ENCODE data around the gene SHISA3.

Gene SHISA3

DNA sequence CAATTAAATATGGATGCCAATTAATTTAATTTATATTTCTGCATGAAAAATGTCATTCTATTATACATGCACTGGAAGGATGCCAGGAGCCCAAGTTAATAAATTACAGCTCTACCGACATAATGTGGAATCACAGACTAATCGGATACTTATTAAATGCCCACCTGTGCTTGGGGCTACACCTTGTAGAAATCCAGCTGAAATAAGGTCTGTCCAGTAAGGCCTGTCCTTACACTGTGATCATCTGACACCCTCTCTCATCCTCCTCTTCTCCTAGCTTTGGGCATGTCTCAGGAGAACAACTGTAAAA lies 6.0 kb upstream of the SHISA3 start:
- WGBS, 2 experiments = 91% methylated on average over 2 of the region's 2 CpGs
- H3K36me3 ChIP-seq (ENCODE audit: control insufficient read depth, insufficient read depth, low read length) = no peaks in the 10 kb centered on the region
- peaks cover 22% of the 10 kb centered on the region for H3K27me3 ChIP-seq (ENCODE audit: control insufficient read depth, insufficient read depth, low read length, poor library complexity, severe bottlenecking)
- H3K4me3 ChIP-seq (ENCODE audit: insufficient read depth, low read depth, low read length) = no peak overlapping the region
- H3K4me1 ChIP-seq (ENCODE audit: control insufficient read depth, insufficient read depth, low read length) = peaks cover under 1% of the 10 kb centered on the region
- H3K27ac ChIP-seq (ENCODE audit: insufficient read depth, low read depth, low read length, poor library complexity, severe bottlenecking) = no peak overlapping the region
- no peaks in the 10 kb centered on the region for H3K9me3 ChIP-seq (ENCODE audit: control insufficient read depth, low read length)

DNA sequence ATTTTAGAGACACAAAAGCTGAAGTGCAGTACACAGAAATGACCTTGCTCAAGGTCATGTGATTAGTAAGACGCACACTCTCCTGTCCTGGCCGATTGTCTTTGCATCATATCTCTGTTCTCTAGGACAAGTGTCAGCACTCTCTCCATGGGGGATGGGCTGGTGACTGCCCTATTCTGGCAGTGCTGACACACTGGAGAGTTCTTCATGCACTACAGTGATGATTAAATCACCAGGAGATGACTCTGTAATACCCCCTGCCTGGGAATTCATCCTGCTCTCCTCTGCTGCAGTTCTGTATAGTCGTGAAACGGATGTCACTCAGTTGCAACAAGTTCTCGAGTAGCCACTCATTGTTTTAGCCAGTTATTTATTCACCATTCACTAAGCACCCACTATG lies 5.3 kb upstream of the SHISA3 start:
- Histone ChIP-seq H3K36me3 (ENCODE audit: control insufficient read depth, insufficient read depth, low read length) (no peaks in the 10 kb centered on the region), H3K27me3 (ENCODE audit: control insufficient read depth, insufficient read depth, low read length, poor library complexity, severe bottlenecking) (peaks cover 29% of the 10 kb centered on the region), H3K4me3 (ENCODE audit: insufficient read depth, low read depth, low read length) (no peak overlapping the region), H3K9me3 (ENCODE audit: control insufficient read depth, low read length) (no peaks in the 10 kb centered on the region), H3K27ac (ENCODE audit: insufficient read depth, low read depth, low read length, poor library complexity, severe bottlenecking) (no peak overlapping the region), H3K4me1 (ENCODE audit: control insufficient read depth, insufficient read depth, low read length) (peaks cover 7% of the 10 kb centered on the region)
- WGBS, 2 experiments = 64 to 73% methylated on average over 5 of the region's 5 CpGs

DNA sequence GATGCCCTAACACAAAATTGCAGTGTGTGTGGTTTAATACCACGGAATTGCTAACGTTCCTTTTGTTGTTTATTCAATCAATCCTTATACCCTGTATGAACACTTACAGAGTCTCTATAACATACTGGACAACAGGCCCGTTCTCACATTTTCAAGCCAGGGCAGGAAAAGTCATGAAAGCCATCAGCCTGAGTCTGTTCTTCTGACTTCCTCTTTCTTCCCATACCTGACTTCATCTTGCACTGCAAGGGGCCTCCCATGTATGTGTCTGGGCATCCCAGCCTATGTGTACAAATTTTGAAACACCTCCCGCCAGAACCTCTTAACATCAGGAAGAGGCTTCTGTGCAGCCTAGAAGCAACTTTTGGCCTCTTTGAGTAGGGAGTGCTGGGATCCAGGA lies 4.9 kb upstream of the SHISA3 start:
- 88 to 90% methylated on average over 4 of the region's 4 CpGs for WGBS, 2 experiments
- H3K27ac ChIP-seq (ENCODE audit: insufficient read depth, low read depth, low read length, poor library complexity, severe bottlenecking) = no peak overlapping the region
- H3K4me1 ChIP-seq (ENCODE audit: control insufficient read depth, insufficient read depth, low read length) = peaks cover 12% of the 10 kb centered on the region
- H3K9me3 ChIP-seq (ENCODE audit: control insufficient read depth, low read length) = no peaks in the 10 kb centered on the region
- H3K4me3 ChIP-seq (ENCODE audit: insufficient read depth, low read depth, low read length) = no peak overlapping the region
- peaks cover 33% of the 10 kb centered on the region for H3K27me3 ChIP-seq (ENCODE audit: control insufficient read depth, insufficient read depth, low read length, poor library complexity, severe bottlenecking)
- H3K36me3 ChIP-seq (ENCODE audit: control insufficient read depth, insufficient read depth, low read length) = no peaks in the 10 kb centered on the region

DNA sequence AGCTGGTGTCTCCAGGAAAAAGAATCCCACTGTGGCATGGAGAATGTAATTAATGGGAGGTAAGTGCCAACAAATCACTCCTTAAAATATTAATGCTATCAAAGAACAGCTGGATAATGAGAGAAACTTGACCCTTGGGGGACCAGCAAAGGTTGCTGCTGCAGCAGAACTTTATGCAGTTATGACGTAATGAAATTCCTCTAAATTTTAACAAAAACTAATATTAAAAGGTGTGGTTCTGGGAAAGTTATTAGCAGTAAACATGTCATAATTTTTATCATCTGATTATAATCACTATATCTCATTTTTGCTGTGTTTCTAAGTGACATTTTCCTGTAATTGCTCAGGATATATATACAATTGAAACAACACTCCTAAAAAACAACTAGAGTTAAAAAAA lies 1.7 kb upstream of the SHISA3 start:
- 83% methylated on average over 1 of the region's 1 CpG; no CpG with 5 or more reads in 1 of the 2 experiments for WGBS, 2 experiments
- Histone ChIP-seq H3K4me3 (ENCODE audit: insufficient read depth, low read depth, low read length) (no peak overlapping the region), H3K27me3 (ENCODE audit: control insufficient read depth, insufficient read depth, low read length, poor library complexity, severe bottlenecking) (peaks cover 65% of the 10 kb centered on the region), H3K9me3 (ENCODE audit: control insufficient read depth, low read length) (no peaks in the 10 kb centered on the region), H3K4me1 (ENCODE audit: control insufficient read depth, insufficient read depth, low read length) (peaks cover 21% of the 10 kb centered on the region), H3K27ac (ENCODE audit: insufficient read depth, low read depth, low read length, poor library complexity, severe bottlenecking) (no peak overlapping the region), H3K36me3 (ENCODE audit: control insufficient read depth, insufficient read depth, low read length) (no peaks in the 10 kb centered on the region)

DNA sequence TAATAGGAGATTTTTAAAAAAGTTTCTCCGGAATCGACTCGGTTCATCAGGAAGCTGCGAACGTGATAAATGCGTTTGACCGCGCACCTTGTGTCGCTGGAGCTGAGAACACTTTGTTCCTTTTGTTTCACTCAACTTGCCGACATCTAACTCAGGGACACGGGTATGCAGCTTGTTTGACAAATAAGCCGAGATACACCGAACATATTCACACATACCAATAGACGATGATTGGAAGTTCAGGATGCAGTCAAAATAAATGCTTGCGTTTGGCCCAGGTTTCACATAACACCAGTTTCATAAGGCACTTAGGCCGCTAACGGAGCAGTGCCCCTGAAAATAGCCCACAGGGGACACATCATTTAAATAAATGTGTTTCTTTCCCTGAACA lies 932 bp upstream of the SHISA3 start:
- whole genome bisulfite sequencing, 2 experiments = 7 to 8% methylated on average over 17 of the region's 17 CpGs
- H3K36me3 ChIP-seq (ENCODE audit: control insufficient read depth, insufficient read depth, low read length) = no peaks in the 10 kb centered on the region
- H3K27ac ChIP-seq (ENCODE audit: insufficient read depth, low read depth, low read length, poor library complexity, severe bottlenecking) = no peak overlapping the region
- no peaks in the 10 kb centered on the region for H3K9me3 ChIP-seq (ENCODE audit: control insufficient read depth, low read length)
- no peak overlapping the region for H3K4me3 ChIP-seq (ENCODE audit: insufficient read depth, low read depth, low read length)
- H3K27me3 ChIP-seq (ENCODE audit: control insufficient read depth, insufficient read depth, low read length, poor library complexity, severe bottlenecking) = peaks cover 73% of the 10 kb centered on the region
- peaks cover 21% of the 10 kb centered on the region for H3K4me1 ChIP-seq (ENCODE audit: control insufficient read depth, insufficient read depth, low read length)

DNA sequence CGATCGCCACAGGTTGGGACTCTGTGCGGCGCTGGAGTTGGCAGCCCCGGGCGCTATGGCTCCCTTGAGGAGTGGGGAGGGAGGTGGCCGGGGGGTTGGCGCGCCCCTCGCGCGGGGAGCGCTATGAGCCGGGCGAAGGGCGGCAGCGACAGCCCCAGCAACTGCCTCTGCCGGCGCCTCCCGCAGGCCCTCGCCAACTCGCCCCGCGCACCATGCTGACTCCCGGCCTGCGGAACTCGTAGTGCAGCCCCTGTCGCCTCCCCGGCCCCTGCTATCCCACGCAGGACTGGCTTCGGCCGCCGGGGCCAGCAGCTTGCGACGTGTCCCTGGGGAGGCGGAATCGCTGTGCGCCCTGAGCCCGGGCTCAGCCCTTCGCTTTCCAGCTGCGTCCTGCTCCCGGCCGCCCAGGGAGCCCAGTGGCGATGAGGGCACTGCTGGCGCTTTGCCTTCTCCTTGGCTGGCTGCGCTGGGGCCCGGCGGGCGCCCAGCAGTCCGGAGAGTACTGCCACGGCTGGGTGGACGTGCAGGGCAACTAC lies 415 bp downstream of the SHISA3 start:
- Histone ChIP-seq H3K27me3 (ENCODE audit: control insufficient read depth, insufficient read depth, low read length, poor library complexity, severe bottlenecking) (peaks cover 75% of the 10 kb centered on the region), H3K4me3 (ENCODE audit: insufficient read depth, low read depth, low read length) (peak overlapping the region; percentile 43), H3K36me3 (ENCODE audit: control insufficient read depth, insufficient read depth, low read length) (no peaks in the 10 kb centered on the region), H3K4me1 (ENCODE audit: control insufficient read depth, insufficient read depth, low read length) (peaks cover 21% of the 10 kb centered on the region), H3K27ac (ENCODE audit: insufficient read depth, low read depth, low read length, poor library complexity, severe bottlenecking) (no peak overlapping the region), H3K9me3 (ENCODE audit: control insufficient read depth, low read length) (no peaks in the 10 kb centered on the region)
- 0% methylated on average over 52 of the region's 52 CpGs for WGBS, 2 experiments

DNA sequence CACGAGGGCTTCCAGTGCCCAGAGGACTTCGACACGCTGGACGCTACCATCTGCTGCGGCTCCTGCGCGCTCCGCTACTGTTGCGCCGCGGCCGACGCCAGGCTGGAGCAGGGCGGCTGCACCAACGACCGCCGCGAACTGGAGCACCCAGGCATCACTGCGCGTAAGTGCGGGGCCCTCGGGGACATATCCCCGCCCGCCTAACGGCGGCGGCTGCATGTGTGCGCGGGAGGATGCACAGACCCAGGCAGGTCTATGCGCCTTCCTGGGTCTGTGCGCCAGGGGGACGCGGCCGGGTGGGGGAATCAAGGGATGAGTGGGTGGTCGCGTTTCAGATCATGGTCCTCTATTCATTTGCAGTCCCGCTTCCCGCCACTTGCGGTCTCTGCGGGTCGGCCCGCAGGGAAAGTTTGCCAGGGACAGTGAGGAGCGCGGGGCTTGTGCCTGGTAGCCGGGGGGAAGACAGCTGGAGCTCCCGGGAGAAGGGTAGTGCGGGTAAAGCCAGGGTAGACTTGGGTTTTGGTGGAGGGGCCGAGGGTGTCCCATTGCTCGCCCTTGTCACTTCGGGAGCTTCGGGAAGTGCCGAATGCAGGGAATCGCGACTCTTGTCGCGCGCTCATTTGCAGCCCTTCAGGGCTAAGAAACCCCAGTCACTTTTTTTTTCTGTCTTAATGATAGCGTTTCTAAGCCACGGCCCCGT lies 1.0 kb downstream of the SHISA3 start:
- no peaks in the 10 kb centered on the region for H3K9me3 ChIP-seq (ENCODE audit: control insufficient read depth, low read length)
- H3K4me3 ChIP-seq (ENCODE audit: insufficient read depth, low read depth, low read length) = peak overlapping the region; percentile 43
- peaks cover 21% of the 10 kb centered on the region for H3K4me1 ChIP-seq (ENCODE audit: control insufficient read depth, insufficient read depth, low read length)
- 0% methylated on average over 60 of the region's 60 CpGs for WGBS, 2 experiments
- no peak overlapping the region for H3K27ac ChIP-seq (ENCODE audit: insufficient read depth, low read depth, low read length, poor library complexity, severe bottlenecking)
- no peaks in the 10 kb centered on the region for H3K36me3 ChIP-seq (ENCODE audit: control insufficient read depth, insufficient read depth, low read length)
- H3K27me3 ChIP-seq (ENCODE audit: control insufficient read depth, insufficient read depth, low read length, poor library complexity, severe bottlenecking) = peaks cover 75% of the 10 kb centered on the region

DNA sequence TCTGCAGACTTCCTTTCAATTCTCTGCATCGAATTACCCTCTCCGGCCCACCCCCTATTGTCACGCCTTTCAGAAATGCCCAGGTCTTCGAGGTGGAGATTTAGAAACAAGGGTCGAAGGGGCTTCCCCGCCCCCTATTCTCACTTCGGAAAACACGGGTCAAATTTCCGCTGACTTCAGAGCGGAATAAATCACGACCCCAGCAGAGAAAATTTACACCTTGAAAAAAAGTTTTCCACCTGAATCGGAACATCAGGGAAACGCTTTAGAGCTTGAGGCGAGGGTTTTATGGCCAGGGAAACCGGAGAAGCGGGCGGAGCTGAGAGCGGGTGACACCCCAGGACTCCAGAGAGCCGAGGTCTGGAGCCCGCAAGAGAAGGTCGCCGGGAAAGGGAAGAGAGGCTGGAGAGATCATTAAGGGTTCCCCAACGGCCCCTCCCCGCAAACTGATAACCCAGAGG lies 1.6 kb downstream of the SHISA3 start:
- Histone ChIP-seq H3K9me3 (ENCODE audit: control insufficient read depth, low read length) (no peaks in the 10 kb centered on the region), H3K27me3 (ENCODE audit: control insufficient read depth, insufficient read depth, low read length, poor library complexity, severe bottlenecking) (peaks cover 75% of the 10 kb centered on the region), H3K36me3 (ENCODE audit: control insufficient read depth, insufficient read depth, low read length) (no peaks in the 10 kb centered on the region), H3K27ac (ENCODE audit: insufficient read depth, low read depth, low read length, poor library complexity, severe bottlenecking) (no peak overlapping the region), H3K4me3 (ENCODE audit: insufficient read depth, low read depth, low read length) (peak overlapping the region; percentile 43), H3K4me1 (ENCODE audit: control insufficient read depth, insufficient read depth, low read length) (peaks cover 21% of the 10 kb centered on the region)
- 0% methylated on average over 24 of the region's 24 CpGs for WGBS, 2 experiments

DNA sequence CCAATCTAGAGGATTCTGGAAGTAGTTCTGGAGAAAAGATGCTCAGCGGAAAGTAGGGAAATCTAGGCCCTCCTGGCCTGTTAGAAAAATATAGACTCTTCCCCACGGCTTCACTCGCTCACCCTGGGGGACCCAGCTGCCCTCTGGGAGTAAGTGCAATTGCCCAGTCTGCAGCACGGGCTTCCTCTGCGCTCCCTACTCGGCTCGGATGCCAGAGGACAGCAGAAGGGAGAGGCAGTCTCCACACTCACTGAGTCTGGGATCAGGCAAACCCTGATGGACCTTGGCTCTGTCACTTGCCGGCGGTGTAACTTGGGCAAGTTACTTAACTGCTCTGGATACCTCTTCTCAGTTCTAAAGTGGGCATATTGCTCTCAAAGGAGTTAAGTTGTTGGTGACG lies 2.1 kb downstream of the SHISA3 start:
- H3K27ac ChIP-seq (ENCODE audit: insufficient read depth, low read depth, low read length, poor library complexity, severe bottlenecking) = no peak overlapping the region

DNA sequence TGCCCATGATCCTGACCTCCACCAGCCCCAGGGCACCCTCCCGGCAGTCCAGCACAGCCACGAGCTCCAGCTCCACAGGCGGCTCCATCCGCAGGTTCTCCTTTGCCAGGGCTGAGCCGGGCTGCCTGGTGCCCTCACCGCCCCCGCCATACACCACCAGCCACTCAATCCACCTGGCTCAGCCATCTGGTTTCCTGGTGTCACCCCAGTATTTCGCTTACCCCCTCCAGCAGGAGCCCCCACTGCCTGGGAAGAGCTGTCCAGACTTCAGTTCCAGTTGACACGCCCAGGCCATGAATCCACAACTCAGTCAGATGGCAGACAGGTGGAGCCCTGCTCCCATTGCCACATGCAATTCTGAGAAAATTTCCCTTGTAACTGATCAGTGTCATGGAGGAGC lies 3.9 kb downstream of the SHISA3 start:
- Histone ChIP-seq H3K27ac (ENCODE audit: insufficient read depth, low read depth, low read length, poor library complexity, severe bottlenecking) (no peak overlapping the region), H3K27me3 (ENCODE audit: control insufficient read depth, insufficient read depth, low read length, poor library complexity, severe bottlenecking) (peaks cover 54% of the 10 kb centered on the region), H3K4me1 (ENCODE audit: control insufficient read depth, insufficient read depth, low read length) (peaks cover 21% of the 10 kb centered on the region), H3K4me3 (ENCODE audit: insufficient read depth, low read depth, low read length) (no peak overlapping the region), H3K9me3 (ENCODE audit: control insufficient read depth, low read length) (no peaks in the 10 kb centered on the region), H3K36me3 (ENCODE audit: control insufficient read depth, insufficient read depth, low read length) (no peaks in the 10 kb centered on the region)
- 92% methylated on average over 9 of the region's 9 CpGs for WGBS, 2 experiments

More for the DNA sequence above, 2.1 kb downstream of the SHISA3 start:
- Histone ChIP-seq H3K36me3 (ENCODE audit: control insufficient read depth, insufficient read depth, low read length) (no peaks in the 10 kb centered on the region), H3K9me3 (ENCODE audit: control insufficient read depth, low read length) (no peaks in the 10 kb centered on the region), H3K4me3 (ENCODE audit: insufficient read depth, low read depth, low read length) (peak overlapping the region; percentile 43), H3K4me1 (ENCODE audit: control insufficient read depth, insufficient read depth, low read length) (peaks cover 21% of the 10 kb centered on the region), H3K27me3 (ENCODE audit: control insufficient read depth, insufficient read depth, low read length, poor library complexity, severe bottlenecking) (peaks cover 71% of the 10 kb centered on the region)
- 16 to 17% methylated on average over 10 of the region's 10 CpGs for WGBS, 2 experiments
